GM18508 (cell line): Measurements from ENCODE around the gene LGR4.
A peak's percentile ranks its signal among the peaks of the same experiment; 100 is the strongest.

Experiments
- ATAC-seq: cut with Tn5 transposase; IDR thresholded peaks from one replicate; pipeline ENCODE4 v1.9.1; 2021; ENCODE audit warnings: moderate number of reproducible peaks; ENCODE audit not compliant: insufficient read depth, unreplicated experiment

Gene LGR4

DNA sequence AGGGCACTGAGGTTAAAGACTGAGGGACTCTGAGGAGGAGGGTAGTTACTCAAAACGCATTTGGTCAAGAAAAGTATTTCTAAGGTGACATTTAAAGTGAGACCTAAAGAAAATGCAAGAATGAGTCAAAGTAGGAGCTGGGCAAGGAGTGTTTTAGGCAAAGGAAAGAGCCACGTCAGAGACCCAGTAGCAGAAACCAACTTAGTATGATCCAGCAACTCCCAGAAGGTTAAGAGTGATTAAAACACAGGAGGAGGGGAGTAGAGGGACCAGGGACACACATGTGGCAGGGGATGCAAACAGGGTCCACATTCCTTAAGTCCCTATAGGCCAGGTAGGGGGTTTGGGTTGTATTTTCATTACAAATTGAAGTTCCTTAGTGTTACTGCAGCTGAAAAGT is 85.2 kb downstream of the LGR4 start:
- no peak for ATAC-seq

- ATAC-seq, result no peak
These were observed 86.3 kb downstream of the LGR4 start for GRCh38 chr11:27386181-27386845.

- ATAC-seq, result no peak
These were observed 87.3 kb downstream of the LGR4 start for GRCh38 chr11:27385245-27385644.

- no peak for ATAC-seq
These were observed 88.4 kb downstream of the LGR4 start for GRCh38 chr11:27384227-27384626.

DNA sequence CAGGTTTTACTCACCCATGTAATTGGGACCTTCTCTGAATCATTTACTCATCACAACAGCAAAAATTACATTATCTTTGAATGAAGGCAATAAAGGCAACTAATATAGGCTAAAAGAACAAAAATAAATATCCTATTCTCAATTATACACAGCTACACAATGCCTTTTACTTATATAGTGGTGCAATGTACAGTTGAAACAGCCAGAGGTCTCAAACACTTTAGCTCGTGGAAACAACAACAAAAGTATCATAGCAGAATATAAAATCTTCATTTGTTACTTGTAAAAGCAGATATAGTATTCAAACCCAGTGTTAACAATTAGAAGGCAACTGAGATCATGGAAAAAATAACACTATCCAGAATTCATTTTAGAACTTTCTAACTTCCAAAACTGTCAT is 88.9 kb downstream of the LGR4 start:
- ATAC-seq, result no peak

DNA sequence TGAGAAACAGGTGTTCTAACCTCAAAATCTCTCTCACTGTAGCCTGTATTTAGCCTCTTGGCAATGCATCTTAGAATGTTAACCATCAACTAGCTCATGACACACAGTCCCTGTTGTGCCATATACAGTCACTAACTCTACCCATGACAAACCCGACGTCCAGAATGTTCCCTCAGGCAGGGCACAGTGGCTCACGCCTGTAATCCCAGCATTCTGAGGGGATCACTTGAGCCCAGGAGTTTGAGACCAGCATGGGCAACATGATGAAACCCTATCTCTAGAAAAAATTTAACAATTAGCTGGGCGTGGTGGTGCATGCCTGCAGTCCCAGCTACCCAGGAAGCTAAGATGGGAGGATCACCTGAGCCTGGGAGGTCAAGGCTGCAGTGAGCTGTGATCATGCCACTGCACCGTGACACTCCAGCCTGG is 91.3 kb downstream of the LGR4 start:
- no peak for ATAC-seq

GRCh38 chr11:27380771-27381170 is 91.8 kb downstream of the LGR4 start:
- ATAC-seq, result no peak

GRCh38 chr11:27379449-27379848 is 93.1 kb downstream of the LGR4 start:
- ATAC-seq, result no peak

DNA sequence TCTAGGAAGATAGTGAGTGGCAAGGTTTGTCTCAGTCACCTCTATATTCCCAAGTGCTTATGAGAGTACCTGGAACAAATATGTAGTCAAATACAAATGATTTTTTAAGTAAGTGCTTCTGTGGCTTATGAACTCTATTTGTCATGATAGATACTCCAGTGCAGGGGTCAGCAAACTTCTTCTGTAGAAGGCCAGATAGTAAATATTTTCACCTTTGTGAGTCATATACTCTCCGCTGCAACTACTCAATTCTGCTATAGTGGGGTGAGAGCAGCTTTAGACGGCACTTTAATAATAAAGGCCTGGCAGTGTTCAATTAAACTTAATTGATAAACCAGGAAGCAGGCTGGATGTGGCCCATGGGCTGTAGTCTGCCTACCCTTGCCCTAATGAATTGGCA is 97.2 kb downstream of the LGR4 start:
- ATAC-seq, result no peak

GRCh38 chr11:27373856-27374602 is 98.6 kb downstream of the LGR4 start:
- ATAC-seq, result no peak

- no peak for ATAC-seq
These were observed 99.2 kb downstream of the LGR4 start for GRCh38 chr11:27373392-27373791.

DNA sequence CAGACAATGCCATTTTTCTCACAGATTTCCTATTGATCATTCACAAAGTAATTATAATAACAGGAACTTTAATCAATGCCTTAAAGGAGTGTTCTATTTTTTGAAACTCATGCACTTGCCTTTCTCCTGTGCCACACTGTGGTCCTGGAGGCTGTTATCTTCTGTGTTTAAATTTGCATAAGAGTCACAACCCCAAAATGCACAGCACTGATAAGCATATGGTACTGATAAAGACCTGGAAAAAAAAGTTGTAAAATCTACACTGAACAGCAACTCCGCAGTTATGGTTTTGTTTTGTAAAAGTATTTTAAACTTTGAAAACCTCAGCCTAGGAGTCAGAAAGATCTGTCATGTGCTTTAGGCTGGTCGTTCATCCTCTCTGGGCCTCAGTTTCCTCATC is 100.4 kb downstream of the LGR4 start:
- ATAC-seq, result no peak

- ATAC-seq, result no peak
These were observed 101.1 kb downstream of the LGR4 start for GRCh38 chr11:27371489-27371888.

- ATAC-seq, result no peak
These were observed 102.2 kb downstream of the LGR4 start for GRCh38 chr11:27370374-27370773.

GRCh38 chr11:27367881-27368280 is 104.7 kb downstream of the LGR4 start:
- ATAC-seq, result no peak

DNA sequence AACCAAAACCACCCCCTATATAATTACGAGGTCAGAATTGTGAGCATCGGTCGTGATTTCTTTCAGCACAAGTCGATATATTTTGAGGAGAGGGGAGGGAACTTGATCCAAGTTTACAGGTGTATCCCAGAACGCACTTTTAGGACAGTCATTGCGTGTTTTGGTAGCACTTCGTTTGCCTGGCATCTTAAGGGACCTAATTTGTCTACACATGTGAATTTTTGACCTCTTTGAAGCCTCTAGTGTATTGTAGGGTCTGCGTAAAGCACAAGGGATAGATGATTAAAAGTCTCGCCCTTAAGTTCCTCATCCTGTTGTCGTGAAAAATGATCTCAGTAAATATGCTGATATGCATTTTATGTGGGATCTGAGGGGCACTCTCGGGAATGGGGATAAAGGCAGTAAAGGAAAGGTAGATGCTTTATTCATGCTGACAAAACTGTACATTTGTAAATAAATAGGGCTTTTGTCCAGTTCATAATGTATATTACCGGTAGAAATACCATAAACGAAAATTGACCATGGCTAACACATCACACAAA is 108.9 kb downstream of the LGR4 start:
- ATAC-seq, result no peak

- ATAC-seq, result peak; percentile 95
These were observed 109.6 kb downstream of the LGR4 start, which contains the start of gene CCDC34 for GRCh38 chr11:27362749-27363575. CCDC34 (minus strand) TSS chr11:27363215; CDS start chr11:27363194, 21 bp downstream.

DNA sequence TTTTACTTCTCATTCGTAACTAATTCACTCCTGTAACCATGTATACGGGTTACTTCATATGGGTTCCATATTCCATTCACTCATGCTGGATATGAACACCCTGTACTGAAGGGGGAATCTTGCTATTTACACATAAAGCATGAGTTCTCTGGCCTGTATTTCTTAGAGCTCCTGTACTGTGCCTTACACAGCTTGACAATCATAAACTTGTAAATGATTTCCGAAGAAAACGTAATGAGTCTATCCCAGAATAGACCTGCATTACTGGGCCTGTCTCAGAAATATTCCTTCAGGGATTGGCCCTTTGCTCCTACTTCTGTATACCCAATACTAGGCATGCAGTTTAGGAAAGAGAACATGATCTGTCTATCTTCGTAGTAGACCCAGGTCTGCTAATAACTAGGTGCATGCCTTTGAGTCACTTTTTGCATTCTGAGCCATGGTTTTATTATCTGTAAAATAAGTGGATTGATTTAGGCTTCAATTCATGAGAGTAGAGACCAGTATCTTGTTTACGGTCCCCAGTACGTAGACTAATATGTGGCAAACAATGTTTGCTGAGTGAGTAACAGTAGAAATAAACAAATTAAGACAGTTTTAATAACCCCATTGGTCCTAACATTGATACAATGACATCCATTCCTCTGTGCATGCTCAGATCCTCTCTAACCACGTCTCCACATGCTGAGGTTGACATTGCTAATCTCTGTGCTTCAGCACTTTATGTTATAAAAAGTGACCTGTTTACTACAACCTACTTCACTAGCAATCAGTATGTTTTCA is 110.8 kb downstream of the LGR4 start:
- no peak for ATAC-seq

DNA sequence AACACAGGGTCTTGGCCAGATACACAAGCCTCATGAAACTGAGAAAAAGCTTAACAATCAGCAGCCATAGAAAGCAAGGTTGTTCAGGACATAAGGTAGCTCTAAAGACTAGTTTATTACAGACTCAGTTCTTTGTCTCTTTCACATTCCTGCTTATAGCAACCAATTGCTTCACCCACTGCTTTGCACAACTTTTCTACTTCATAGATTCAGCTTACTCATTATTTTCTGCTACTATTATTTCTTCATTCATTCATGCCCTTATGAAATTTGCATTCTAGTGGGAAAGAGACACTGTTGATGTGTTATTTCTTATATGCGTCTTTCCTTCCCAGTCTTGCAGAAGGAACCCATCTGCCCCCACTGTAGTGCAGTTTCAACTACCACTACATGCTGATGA is 114.3 kb downstream of the LGR4 start:
- no peak for ATAC-seq

DNA sequence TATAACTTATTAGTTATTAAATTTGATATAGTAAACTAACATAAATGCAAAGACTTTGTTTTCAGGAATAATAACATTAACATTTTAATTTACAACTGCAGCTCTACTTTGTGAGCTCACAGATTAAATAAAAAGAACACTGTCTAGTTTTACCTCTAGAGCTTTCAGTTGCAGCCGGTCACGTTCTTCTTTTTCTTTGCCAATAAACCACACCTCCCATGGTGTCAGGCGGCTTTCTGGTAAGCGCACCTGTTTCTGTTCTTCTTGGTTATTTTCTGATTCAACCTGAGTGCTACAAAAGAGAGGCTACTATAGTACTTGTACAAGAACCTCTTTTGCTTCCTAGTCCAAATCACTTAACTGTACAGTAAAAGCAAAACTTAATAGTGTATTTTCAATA is 115.3 kb downstream of the LGR4 start:
- ATAC-seq, result no peak
